Measurements from ENCODE around the gene ABCB1. TPM values are rescaled to one million over a fixed set of nuclear protein-coding genes. Genes with fewer than 3 reads are reported as not detected.

Gene ABCB1
- total RNA-seq, 4 donors from 2014 or later, result 43.7 to 394 (median 285) TPM

- H3K9me3 ChIP-seq, result no peaks in the 10 kb centered on the region
- no peak overlapping the region for H3K27ac ChIP-seq
- no peak overlapping the region for H3K4me3 ChIP-seq
- TF ChIP-seq CTCF (IDR thresholded peaks at IDR 0.05) (no peak), POLR2A (IDR thresholded peaks at IDR 0.05) (no peak)
- H3K4me1 ChIP-seq, result no peaks in the 10 kb centered on the region
- H3K36me3 ChIP-seq, result peaks cover 0 to 75% (median 0%) of the 10 kb centered on the region in 3 donors
- no peaks in the 10 kb centered on the region for H3K27me3 ChIP-seq
- DNase-seq, result no peak
Observed at GRCh38 chr7:87528730-87529129, 72.0 kb downstream of the ABCB1 start.

- H3K4me1 ChIP-seq, result no peaks in the 10 kb centered on the region
- DNase-seq, result no peak
- H3K27me3 ChIP-seq, result no peaks in the 10 kb centered on the region
- H3K27ac ChIP-seq, result no peak overlapping the region
- H3K36me3 ChIP-seq, result peaks cover 0 to 54% (median 0%) of the 10 kb centered on the region in 3 donors
- H3K9me3 ChIP-seq, result no peaks in the 10 kb centered on the region
- no peak overlapping the region for H3K4me3 ChIP-seq
- TF ChIP-seq CTCF (IDR thresholded peaks at IDR 0.05), result no peak
- no peak for TF ChIP-seq POLR2A (IDR thresholded peaks at IDR 0.05)
Observed at GRCh38 chr7:87518735-87519134, 81.9 kb downstream of the ABCB1 start.

- Histone ChIP-seq H3K27ac (no peak overlapping the region), H3K27me3 (no peaks in the 10 kb centered on the region), H3K4me1 (no peaks in the 10 kb centered on the region), H3K9me3 (no peaks in the 10 kb centered on the region), H3K36me3 (peaks cover 0 to 49% (median 0%) of the 10 kb centered on the region in 3 donors), H3K4me3 (no peak overlapping the region)
- TF ChIP-seq CTCF (IDR thresholded peaks at IDR 0.05), result no peak
- TF ChIP-seq POLR2A (IDR thresholded peaks at IDR 0.05), result no peak
- DNase-seq, result no peak
Observed at GRCh38 chr7:87517891-87518290, 82.8 kb downstream of the ABCB1 start.

- Histone ChIP-seq H3K4me1 (no peaks in the 10 kb centered on the region), H3K36me3 (peaks cover 0 to 49% (median 0%) of the 10 kb centered on the region in 3 donors), H3K9me3 (no peaks in the 10 kb centered on the region), H3K27me3 (no peaks in the 10 kb centered on the region), H3K27ac (no peak overlapping the region), H3K4me3 (no peak overlapping the region)
- TF ChIP-seq POLR2A (IDR thresholded peaks at IDR 0.05) (no peak), CTCF (IDR thresholded peaks at IDR 0.05) (no peak)
- DNase-seq, result no peak
Observed at GRCh38 chr7:87517136-87517815, 83.4 kb downstream of the ABCB1 start.

GRCh38 chr7:87513735-87514335 lies 86.8 kb downstream of the ABCB1 start:
- H3K4me3 ChIP-seq, result no peak overlapping the region
- TF ChIP-seq CTCF (IDR thresholded peaks at IDR 0.05) (no peak), POLR2A (IDR thresholded peaks at IDR 0.05) (no peak)
- no peaks in the 10 kb centered on the region for H3K27me3 ChIP-seq
- no peaks in the 10 kb centered on the region for H3K9me3 ChIP-seq
- no peak for DNase-seq
- no peak overlapping the region for H3K27ac ChIP-seq
- peaks cover 0 to 68% (median 0%) of the 10 kb centered on the region in 3 donors for H3K36me3 ChIP-seq
- no peaks in the 10 kb centered on the region for H3K4me1 ChIP-seq

Data from Peyer's patch (tissue), 4 donors.